GM12892 (cell line): ENCODE data around the gene DNMT3L.

Experiments used
- POLR2A ChIP-seq: IDR thresholded peaks from 2 replicates; pipeline ENCODE4 v1.6.1; 2011; ENCODE audit warnings: low read depth, low read length, control low read depth
- POLR2AphosphoS5 ChIP-seq: IDR thresholded peaks from 2 replicates; pipeline ENCODE4 v1.6.1; 2011; ENCODE audit warnings: low read depth, low read length, control low read depth

GRCh38 chr21:44304011-44304616 is 42.4 kb upstream of the DNMT3L start:
- TF ChIP-seq POLR2AphosphoS5, result no peak
- TF ChIP-seq POLR2A, result no peak
